ENCODE results near the gene WDR26.

WDR26 gene

DNA sequence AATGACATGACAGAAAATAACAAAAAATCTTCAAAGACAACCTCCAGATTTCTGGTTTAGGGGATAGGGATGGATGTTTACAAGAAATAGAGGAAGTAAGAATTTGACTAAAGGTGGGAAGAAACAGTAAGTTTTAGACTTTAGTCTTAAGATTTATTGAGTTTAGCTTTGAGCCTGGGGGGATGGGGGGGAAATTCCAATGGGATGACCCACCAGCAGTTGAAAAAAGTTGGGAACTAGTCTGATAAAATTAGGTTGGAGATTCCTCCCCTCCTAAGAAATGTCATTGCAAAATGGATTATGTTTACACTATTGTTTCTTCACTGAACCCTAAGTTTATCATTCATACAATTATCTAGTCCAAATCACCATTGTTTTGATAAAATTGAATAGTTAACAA, 28.4 kb downstream of the WDR26 start:
- no peak for DNase-seq
- intact Hi-C loops (cut with DNase I), result no loop called here

DNA sequence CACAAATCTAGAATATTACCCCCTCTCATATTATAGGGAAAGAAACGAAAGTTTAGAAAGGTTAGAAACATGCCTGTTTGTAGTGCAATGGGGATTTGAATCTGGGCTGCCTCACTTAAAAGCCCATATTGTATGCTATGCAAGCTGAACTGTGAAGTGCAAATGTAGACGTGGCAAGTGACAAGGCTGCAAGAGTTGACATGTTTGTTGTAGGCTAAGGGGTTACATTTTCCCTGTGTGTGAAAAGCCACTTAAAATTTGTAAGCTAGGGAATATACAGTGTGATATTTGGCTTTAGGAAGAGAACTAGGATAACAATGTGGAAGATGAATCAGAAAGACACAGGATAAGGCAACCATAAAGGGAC, 29.0 kb downstream of the WDR26 start:
- intact Hi-C loops (cut with DNase I), result no loop called here
- no peak for DNase-seq

DNA sequence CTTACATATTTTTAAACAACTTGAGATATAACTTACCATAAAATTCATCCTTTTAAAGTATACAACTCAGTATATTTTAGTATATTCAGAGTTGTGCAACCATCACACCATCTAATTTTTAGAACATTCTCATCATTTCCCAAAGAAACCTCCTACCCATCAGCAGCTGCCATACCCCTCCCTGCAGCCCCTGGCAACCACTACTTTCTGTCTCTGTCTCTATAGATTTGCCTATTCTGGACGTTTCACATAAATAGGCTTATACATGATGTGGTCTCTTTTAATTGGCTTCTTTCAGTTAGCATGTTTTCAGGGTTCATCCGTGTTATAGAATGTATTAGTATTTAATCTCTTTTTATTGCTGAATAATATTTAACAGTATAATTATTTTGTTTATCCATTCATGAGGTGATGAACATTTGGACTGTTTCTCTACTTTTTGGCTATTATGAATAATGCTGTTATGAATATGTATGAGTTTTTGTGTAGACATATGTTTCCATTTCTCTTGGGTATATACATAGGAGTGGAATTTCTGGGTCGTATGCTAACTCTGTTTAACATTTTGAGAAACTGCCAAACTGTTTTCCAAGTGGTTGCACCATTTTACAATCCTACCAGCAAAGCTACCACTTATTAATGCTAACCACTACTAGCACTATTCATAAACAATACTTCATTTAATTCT, 29.5 kb downstream of the WDR26 start:
- intact Hi-C loops (cut with DNase I), result no loop called here
- no peak for DNase-seq

DNA sequence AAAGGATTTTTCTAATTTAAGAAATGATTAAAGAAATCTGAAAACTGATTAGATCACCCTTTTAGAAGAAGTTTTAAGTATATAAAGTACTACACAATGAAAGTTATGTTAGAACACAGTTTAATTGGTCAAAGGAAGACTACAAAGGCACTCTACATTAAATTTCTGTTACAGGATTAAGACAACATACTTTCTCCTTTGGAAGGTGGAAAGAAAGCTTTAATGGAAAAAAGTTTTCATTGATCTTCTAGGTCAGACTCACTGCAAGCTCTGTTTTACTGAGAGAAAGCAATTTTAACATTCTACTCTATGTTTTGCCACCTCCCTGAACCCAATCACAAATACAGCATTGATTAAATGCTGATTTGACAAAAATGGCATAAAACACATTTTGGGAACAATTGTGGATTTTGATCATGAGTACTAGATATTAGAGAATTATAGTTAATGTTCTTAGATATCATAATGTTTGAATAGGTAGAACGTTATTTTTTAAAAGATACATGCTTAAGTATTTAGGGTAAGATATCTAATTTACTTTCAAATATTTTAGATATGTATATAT, 32.0 kb downstream of the WDR26 start:
- intact Hi-C loops (cut with DNase I), result no loop called here
- no peak for DNase-seq

DNA sequence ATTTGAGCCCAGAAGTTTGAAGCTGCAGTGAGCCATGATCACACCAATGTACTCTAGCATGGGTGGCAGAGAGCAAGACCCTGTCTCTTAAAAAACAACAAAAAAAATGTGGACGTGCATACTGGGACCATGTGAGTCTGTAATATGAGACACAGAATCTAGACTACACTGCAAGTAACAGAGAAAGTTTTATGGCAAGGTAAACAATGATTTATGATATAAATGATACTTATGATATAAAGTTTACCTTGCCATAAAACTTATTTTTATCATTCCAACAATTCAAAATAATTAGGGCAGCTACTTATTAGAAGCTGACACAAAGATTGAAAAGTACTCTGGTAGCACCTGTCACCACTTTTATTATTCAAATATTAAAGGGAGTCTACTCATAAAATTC, 34.7 kb downstream of the WDR26 start:
- intact Hi-C loops (cut with DNase I), result no loop called here
- no peak for DNase-seq

DNA sequence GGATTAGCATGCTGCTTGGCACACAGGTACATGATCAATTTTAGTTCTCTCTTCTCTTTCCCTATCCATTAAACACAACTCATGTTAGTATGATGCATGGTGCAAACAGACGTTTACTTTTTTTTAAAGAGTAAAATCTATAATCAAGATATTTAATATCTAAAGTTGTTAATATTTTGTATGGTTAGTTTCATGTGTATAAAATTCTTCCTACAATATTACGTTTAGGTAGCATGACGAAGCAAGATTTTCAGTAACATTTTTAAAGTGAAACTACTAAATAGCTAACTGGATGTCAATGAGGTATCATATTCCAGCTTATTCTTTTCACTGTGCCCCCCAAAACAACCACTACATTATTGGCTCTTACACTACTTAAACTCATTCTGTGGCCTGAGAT, 41.3 kb downstream of the WDR26 start:
- intact Hi-C loops (cut with DNase I), result no loop called here
- no peak for DNase-seq

DNA sequence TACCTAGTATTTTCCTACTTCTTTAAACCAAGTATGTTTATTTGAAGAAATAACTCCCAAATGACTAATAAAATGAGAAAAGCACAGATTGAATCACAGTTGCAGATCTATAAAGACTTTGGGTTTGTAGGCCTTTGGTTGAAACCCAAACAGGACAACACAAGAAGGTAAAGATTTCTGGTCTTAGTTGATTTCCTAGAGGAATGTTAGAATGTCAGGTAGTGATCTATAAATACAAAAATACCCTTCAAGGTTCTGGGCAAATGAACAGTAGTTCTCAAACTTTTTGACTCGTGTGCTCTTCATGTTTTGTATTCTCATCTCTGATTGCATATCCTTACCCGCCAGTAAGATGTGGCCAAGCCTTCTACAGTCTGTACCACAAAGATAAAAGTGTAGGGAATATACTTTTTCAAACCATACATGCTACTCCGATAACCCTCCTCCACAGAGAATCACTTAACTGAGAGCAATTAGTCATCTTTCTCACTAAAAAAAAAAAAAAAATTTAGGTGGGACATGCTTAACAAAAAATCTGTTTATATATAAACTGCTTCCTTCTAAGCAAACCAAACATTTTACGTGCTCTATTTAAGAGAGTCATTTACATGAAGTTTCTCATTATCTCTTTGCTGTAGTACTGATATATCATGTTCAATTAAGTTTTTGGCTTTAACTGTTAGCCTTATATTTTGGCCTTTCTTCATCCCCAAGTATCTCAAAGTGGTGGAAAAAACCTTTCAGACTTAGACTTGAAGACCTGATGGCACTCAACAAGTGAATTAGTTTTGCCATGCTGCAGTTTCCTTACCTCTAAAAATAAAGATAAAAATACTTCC, 42.0 kb downstream of the WDR26 start:
- intact Hi-C loops (cut with DNase I), result no loop called here
- no peak for DNase-seq

DNA sequence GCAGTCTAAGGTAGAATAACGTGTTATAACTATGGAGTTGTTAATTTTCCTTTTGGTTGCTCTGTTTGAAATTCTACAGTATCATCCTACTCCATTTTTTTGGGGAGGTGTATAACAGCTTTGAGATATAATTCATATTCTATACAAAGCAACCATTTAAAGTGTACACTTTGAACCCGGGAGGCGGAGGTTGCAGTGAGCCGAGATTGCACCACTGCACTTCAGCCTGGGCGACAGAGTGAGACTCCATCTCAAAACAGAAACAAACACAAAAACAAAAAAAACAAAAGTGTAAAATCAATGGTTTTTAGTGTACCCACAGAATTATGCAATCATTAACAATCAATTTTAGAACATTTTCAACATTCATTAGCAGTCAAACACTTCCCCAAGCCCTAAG, 44.1 kb downstream of the WDR26 start:
- no peak for DNase-seq
- intact Hi-C loops (cut with DNase I), result no loop called here

DNA sequence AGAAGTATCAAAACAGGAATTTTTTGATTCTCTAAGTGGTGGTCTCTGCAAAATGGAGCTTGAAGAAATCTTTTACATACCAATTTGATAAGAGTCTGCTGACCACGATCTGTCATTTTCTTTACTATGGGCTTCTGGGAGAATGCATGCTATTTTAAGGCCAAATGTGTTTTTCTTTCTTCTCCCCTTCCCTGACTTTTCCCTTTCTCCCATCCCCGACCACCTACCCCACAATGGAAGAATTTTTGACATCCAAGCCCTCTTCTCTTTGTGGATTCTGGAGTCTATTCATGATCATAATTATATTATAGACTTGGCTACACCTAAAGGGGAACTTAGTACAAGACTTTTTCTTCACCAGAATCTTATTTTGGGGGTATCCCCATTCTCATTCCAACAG, 46.7 kb downstream of the WDR26 start:
- DNase-seq, result no peak
- intact Hi-C loops (cut with DNase I), result no loop called here

DNA sequence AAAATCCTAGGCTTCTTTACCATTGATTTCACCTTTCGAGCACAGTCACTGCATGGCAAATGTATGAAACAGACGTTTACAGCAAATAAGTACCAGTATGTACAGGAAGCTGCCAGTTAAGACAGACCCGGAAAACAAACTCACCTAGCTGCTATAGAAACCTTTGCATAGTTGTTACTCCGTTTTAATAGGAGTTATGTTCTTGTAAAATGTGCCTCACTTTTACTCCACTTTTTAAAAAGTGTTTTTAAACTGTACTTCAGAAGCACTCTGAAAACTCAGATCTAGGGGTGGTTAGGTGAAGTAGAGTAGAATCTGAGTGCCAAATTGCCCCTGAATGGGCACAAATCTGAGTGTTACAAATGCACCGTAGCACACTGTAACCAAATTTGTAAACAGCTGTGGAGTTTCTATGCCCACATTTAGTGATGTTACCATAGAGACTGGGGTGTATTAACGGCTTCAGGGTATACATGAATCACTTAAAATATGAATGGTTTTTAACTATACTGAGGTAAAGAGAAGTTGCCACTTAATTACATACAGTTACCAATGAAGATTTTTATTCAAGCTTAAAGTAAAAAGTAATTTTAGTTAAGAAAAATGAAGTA, 47.2 kb downstream of the WDR26 start:
- intact Hi-C loops (cut with DNase I), result no loop called here
- DNase-seq, result no peak

DNA sequence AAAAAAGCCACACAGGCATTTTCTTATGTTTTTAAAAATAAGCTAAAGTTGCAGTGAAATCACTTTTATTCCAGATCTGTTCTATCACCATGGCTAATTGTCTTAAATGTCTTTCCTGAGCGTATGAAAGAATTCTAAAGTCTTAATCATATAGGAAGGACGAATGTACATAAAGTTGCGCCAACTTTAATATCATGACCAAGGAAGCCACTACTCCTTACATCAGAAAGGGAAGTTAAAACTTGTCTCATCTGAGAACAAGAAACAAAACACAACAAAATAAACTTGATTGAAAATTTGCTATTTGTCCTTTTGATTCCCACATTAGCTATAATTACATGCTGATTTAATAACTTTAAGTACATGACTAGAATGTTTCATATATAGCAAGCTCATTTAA, 51.4 kb downstream of the WDR26 start:
- intact Hi-C loops (cut with DNase I), result no loop called here
- DNase-seq, result no peak

DNA sequence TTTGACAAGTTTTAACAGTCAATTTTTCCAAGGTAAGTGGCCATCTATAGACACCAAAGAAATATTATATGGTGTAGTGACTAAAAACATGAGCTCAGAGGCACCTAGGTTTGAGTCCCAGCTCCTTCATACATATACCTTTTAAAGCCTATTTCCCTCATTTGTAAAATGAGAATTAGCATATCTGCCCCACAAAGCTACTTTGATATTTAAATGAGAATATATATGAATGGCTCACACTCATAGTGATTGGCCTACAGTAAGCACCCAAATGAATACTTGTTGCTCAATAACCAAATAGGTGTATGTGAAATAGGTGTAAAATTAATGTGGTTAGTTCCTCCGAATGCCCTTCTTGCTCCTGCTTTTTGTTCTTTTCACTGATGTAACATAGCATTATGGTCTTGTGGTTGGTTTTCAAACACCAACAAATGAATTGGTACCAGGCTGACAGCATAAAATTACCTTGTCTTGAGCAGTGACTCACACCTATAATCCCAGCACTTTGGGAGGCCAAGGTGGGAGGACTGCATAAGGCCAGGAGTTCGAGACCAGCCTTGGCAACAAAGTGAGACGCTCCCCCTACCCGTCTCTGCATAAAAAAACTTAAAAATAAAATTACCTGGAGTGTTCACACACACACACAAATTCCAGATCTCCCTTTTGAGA, 52.6 kb downstream of the WDR26 start:
- DNase-seq, result no peak
- intact Hi-C loops (cut with DNase I), result no loop called here

DNA sequence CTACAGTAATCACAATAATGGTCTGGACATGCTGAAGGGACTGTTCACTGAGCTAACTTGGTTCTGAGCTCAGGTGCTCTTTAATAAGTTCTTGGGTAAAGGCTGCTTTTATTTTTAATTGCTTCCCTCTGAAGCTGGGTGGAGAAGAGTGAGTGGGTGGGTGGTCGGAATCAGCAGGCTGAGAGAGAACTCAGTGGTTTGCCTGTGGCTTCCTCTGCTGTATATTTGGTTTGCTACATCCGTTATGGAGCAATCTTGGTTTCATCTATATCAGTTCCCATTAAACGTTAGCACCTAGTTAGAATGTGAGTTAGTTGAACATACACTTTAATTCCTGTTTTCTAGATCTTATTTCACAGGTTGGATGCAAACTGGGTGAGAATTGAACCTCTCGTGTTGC, 54.6 kb downstream of the WDR26 start:
- intact Hi-C loops (cut with DNase I), result no loop called here
- no peak for DNase-seq

DNA sequence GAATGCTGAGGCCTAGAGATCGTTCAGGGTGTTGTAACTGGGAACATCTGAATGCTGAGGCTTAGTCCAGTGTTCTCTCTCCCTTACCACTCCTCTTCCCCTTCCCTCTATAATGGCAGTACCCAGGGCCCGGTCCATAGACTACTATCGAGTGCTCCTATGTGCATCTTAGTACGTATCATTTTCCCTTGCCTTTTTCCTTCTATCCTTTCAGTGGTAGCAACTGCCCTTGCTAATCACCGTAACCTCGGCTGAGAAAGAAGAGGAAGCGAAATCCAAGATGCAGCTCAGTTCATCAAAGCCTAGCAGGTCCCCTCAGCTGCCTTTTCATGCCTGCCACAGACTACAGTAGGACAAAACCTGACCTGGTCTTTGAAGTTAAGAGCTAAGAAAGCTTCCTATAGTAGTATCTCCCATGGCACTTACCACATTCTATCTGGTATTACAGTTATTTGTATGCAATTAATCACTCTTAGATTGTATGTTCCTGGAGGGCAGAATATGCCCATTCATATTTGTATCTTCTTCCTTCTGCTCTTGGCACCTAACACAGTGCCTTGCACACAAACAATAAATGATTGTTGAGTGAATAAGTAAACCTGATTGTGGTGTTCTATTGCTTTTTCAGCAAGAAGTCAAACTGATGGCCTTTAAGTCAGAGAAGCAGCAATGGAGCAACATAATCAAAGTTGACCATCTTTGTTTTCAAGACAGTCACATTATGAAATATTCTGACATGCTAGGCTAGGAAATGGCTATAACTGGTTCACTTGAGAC, 55.6 kb downstream of the WDR26 start:
- intact Hi-C loops (cut with DNase I), result no loop called here
- DNase-seq, result no peak

DNA sequence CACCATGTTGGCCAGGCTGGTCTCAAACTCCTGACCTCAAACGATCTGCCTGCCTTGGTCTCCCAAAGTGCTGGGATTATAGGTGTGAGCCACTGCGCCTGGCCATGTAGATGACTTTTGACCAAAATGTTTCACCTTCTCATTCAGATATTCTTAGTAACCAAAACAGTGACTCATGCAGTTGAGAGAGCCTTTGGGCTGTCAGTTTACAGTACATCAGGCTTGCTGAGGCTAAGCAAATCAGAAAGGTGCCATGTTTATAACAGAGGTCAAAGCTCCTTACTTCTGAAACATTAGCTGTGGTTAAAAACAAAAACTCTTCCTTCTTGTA, 57.0 kb downstream of the WDR26 start:
- DNase-seq, result no peak
- intact Hi-C loops (cut with DNase I), result no loop called here

DNA sequence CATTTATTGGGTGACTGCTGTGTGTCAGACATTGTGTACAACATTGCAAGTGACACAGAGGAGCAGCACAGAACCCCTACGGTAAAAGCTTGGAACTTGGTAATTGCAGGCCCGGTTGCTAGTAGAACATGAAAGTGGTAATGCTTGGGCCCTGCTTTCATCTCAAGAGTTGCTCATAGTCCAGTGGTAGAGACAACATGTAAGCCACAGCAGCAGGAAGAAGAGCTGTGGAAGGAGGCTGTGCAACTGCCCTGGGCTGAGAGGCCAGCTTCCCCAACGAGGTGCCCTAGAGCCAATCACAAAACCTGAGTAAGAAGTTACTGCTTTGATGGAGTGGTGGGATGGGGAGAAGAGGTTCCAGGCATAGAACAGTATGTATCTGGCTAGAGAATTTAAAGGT, 59.5 kb downstream of the WDR26 start:
- intact Hi-C loops (cut with DNase I), result no loop called here
- no peak for DNase-seq

DNA sequence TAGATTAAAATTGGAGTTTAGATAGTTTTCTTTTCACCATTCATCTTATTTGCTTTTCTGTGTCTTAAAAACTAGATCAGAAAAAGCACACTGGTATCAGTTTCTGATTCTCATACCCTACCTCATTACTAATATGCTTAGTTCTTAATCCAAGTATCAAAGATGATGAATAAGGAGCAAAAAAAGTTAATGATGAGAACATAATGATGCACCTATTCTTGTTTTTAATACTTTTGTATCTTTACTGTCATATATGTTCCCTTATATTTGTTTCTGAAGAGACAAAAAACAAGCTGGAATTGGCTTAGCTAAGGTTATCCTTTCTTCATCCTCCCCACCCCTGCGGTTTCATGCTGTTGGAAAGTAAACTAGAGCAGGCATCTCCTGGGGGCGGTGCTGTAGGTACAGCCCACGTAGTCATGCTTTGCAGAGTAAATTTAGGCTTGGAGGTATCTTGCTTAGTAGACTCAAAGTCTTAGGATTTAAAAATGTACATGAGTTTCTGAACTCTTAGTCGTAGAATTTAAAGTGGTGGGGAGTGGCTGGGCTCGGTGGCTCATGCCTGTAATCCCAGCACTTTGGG, 61.5 kb downstream of the WDR26 start:
- DNase-seq, result peak in 33 of 42 donors; percentile 14 to 88 (median 48)
- intact Hi-C loops (cut with DNase I), result no loop called here

DNA sequence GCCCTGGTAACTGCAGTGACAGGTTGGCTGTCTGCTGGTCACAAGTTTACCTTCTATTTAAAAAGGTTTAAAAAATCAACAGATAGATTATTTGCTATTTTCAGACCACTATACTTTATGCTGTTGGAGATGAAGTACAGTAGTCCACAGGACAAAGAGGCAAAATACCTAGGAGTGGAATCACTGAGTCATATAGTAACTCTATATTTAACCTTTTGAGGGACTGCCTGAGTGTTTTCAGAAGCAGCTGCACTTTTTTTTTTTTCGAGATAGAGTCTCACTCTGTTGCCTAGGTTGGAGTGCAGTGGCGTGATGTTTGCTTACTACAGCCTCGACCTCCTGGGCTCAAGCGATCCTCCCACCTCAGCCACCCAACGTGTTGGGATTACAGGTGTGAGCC, 66.2 kb downstream of the WDR26 start:
- DNase-seq, result no peak
- intact Hi-C loops (cut with DNase I), result no loop called here

DNA sequence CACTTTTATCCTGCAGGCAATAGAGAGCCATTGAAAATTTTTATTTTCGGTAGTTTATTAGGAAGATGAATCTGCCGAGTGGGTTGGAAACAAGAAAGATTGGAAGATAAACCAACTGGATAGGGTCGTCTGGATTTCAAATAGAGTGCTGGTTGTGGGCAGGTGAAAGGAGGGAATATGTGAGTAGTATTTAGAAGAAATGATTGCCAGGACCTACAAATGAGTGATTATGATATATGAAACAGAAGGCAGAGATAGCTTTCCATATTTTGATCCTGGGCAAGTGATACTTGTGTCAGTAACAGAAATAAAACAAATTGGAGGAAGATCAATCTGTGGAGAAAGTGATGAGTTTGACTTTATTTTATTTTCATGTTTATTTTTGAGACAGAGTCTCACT, 75.4 kb downstream of the WDR26 start:
- intact Hi-C loops (cut with DNase I), result loop anchor here (10.0 kb wide), 1 partner anchor 76 kb away; the partner anchor contains the start of gene WDR26
- no peak for DNase-seq
